Caco-2 (cell line): ENCODE data around the gene DONSON. TPM values are rescaled to one million over a fixed set of nuclear protein-coding genes. Genes with fewer than 3 reads are reported as not detected.
A peak's percentile ranks its signal among the peaks of the same experiment; 100 is the strongest.

Experiments
- BruUV-seq: library from RNA; stranded (reverse); fragments of 400-500 nt; replicated peaks from 2 replicates; lab custom pipeline; 2021; lab: Mats Ljungman, UMichigan
- CTCF ChIA-PET: fragments of 300-600 bp; sonication (Branson Sonifier 250); formaldehyde crosslinking; loops from one replicate; lab custom pipeline; 2022; ENCODE audit warnings: antibody characterized with exemption; lab: Charles Lee
- POLR2A ChIA-PET: fragments of 300-600 bp; sonication (Branson Sonifier 250); formaldehyde crosslinking; loops from one replicate; lab custom pipeline; 2022; ENCODE audit warnings: antibody characterized with exemption; lab: Charles Lee
- DNase-seq, 2 experiments: peaks; one replicate each; pipeline versions ENCODE4 v3.0.0 to v3.0.0-alpha.2; 2020 to 2022
- H3K27me3 ChIP-seq: replicated peaks from 2 replicates; pipeline ENCODE4 v1.6.0; 2011; ENCODE audit warnings: low read length; ENCODE audit not compliant: control insufficient read depth, insufficient read depth
- H3K36me3 ChIP-seq: 2 replicates; pipeline ENCODE4 v1.5.1; 2011; ENCODE audit warnings: low read length; ENCODE audit not compliant: control insufficient read depth, insufficient read depth
- H3K4me1 ChIP-seq: fragments of 250-450 bp; sonication (Bioruptor Pico); 2 replicates; pipeline ENCODE4 v1.5.1; 2020; ENCODE audit warnings: mild to moderate bottlenecking
- H3K4me3 ChIP-seq: 2 replicates; pipeline ENCODE4 v1.5.1; 2011; ENCODE audit warnings: low read depth, mild to moderate bottlenecking, control low read depth, low read length
- H3K9me3 ChIP-seq: fragments of 250-450 bp; sonication (Bioruptor Pico); 2 replicates; pipeline ENCODE4 v1.5.1; 2020; ENCODE audit warnings: mild to moderate bottlenecking, moderate library complexity
- H3K27ac Mint-ChIP-seq: one replicate; pipeline ENCODE4 v1.8.0; 2022; ENCODE audit warnings: mixed read lengths; ENCODE audit not compliant: unreplicated experiment
- H3K27me3 Mint-ChIP-seq: one replicate; pipeline ENCODE4 v1.8.0; 2022; ENCODE audit warnings: mixed read lengths; ENCODE audit not compliant: insufficient read depth, unreplicated experiment
- H3K36me3 Mint-ChIP-seq: one replicate; pipeline ENCODE4 v1.8.0; 2022; ENCODE audit warnings: mild to moderate bottlenecking, mixed read lengths; ENCODE audit not compliant: insufficient read depth, unreplicated experiment
- H3K4me1 Mint-ChIP-seq: one replicate; pipeline ENCODE4 v1.8.0; 2022; ENCODE audit warnings: low read depth, mixed read lengths; ENCODE audit not compliant: unreplicated experiment
- H3K4me3 Mint-ChIP-seq: one replicate; pipeline ENCODE4 v1.8.0; 2022; ENCODE audit warnings: mild to moderate bottlenecking, moderate library complexity, mixed read lengths; ENCODE audit not compliant: unreplicated experiment
- H3K9me3 Mint-ChIP-seq: one replicate; pipeline ENCODE4 v1.8.0; 2022; ENCODE audit warnings: mixed read lengths; ENCODE audit not compliant: unreplicated experiment
- CTCF ChIP-seq, 2 experiments: fragments of 200-600 bp in 1 of 2; IDR thresholded peaks; 1 replicate in 1 of 2; 2 replicates in 1 of 2; pipeline versions ENCODE4 v1.5.1 to v1.8.0; 2011 to 2022; ENCODE audit warnings: antibody characterized with exemption in 1 of 2, control low read depth in 1 of 2, inconsistent platforms in 1 of 2, low read depth in 1 of 2, low read length in 1 of 2, mild to moderate bottlenecking in 1 of 2, moderate library complexity in 1 of 2; ENCODE audit not compliant: insufficient read depth in 1 of 2, severe bottlenecking in 1 of 2, unreplicated experiment in 1 of 2
- intact Hi-C: fragments of 100-400 bp; cut with micrococcal nuclease; formaldehyde crosslinking; loops from one replicate; pipeline ENCODE4 v1.10.0; 2022; ENCODE audit not compliant: unreplicated experiment
- total RNA-seq: library from RNA; stranded (reverse); gene quantifications from 2 replicates; pipeline ENCODE4 v1.2.3, GENCODE V29; 2022

Gene DONSON
- total RNA-seq, 1 experiment from 2014 or later: 36.2 TPM

DNA sequence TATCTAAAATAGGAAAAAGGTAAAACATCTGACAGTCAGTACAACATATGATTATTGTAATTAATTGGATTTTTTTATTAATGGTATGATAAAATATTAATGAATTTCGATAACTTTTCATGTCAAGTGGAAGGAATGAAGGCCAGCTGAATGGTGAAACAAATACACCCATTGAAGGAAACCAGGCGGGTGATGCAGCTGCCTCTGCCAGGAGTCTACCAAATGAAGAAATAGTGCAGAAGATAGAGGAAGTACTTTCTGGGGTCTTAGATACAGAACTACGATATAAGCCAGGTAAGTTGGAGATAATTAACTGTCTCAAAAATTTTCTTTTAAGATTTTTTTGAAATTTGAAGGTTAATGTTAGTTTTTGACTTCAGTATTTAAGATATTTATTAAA, 42.4 kb downstream of the DONSON start:
- no peaks in the 10 kb centered on the region for H3K27me3 Mint-ChIP-seq
- H3K4me1 Mint-ChIP-seq: no peaks in the 10 kb centered on the region
- no peaks in the 10 kb centered on the region for H3K9me3 ChIP-seq
- no peak for DNase-seq
- BruUV-seq: no TSS peak
- H3K27ac Mint-ChIP-seq: no peak overlapping the region
- peaks cover 80% of the 10 kb centered on the region for H3K36me3 Mint-ChIP-seq
- ChIA-PET POLR2A (no interaction called here), CTCF (no interaction called here)
- intact Hi-C loops: no loop called here
- peaks cover 12% of the 10 kb centered on the region for H3K4me1 ChIP-seq
- peaks cover 10% of the 10 kb centered on the region for H3K9me3 Mint-ChIP-seq
- H3K27me3 ChIP-seq: no peaks in the 10 kb centered on the region
- H3K36me3 ChIP-seq: peaks cover 5% of the 10 kb centered on the region
- H3K4me3 ChIP-seq: no peak overlapping the region
- H3K4me3 Mint-ChIP-seq: no peak overlapping the region
- no peak for TF ChIP-seq CTCF (IDR thresholded peaks at IDR 0.05; ENCODE audit: insufficient read depth in 1 of 2, low read depth in 1 of 2, low read length in 1 of 2, severe bottlenecking in 1 of 2, unreplicated experiment in 1 of 2)

DNA sequence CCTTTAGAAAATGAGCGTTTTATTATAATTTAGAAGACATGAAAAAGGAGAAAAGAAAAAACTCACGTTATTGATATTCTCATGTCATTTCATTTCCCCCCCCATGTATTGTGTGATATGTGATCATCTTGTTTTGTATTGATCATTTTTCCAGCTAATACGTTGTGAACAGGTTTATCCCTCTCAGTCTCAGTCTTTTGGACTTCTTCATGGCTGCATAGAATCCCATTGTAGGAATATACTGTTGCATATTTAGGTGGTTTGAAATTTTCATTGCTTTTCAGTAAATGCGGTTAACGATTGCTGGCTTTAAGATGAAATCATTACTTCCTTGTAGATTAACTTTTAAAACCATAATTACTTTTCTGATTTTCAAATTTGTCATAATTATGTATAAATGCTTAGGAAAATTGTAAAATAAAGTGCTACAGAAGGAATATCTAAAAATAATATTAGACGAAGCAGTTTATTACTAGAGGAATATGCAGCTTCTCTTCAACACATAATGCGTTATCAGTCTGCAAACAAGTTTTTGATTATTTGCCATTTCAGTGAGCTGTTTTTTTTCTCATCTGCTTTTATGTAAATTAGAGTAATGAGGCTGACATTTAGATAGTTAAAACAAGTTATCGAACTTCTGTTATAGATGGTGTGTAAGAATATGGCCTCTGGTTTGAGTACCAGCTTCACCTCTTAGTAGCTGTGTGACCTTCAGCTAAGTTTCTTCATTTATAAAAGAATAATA, 43.9 kb downstream of the DONSON start:
- no peaks in the 10 kb centered on the region; the same call in 1 of the 2 replicates for H3K36me3 ChIP-seq
- Mint-ChIP-seq H3K4me1 (peaks cover 9% of the 10 kb centered on the region), H3K36me3 (peaks cover 72% of the 10 kb centered on the region), H3K27me3 (no peaks in the 10 kb centered on the region), H3K4me3 (peak overlapping the region; percentile 82), H3K27ac (peak overlapping the region; percentile 98), H3K9me3 (peaks cover 8% of the 10 kb centered on the region)
- H3K9me3 ChIP-seq: no peaks in the 10 kb centered on the region
- no peak for DNase-seq
- H3K27me3 ChIP-seq: no peaks in the 10 kb centered on the region
- ChIA-PET CTCF (no interaction called here), POLR2A (interaction anchor here (0.9 to 1.1 kb wide), 2 partner anchors 44 to 53 kb away, joined by 3 read pairs; partner anchors contain the start of gene DNAJC28)
- no peak for TF ChIP-seq CTCF (IDR thresholded peaks at IDR 0.05; ENCODE audit: insufficient read depth in 1 of 2, low read depth in 1 of 2, low read length in 1 of 2, severe bottlenecking in 1 of 2, unreplicated experiment in 1 of 2)
- intact Hi-C loops: loop anchor here (5.0 kb wide), 1 partner anchor 63 kb away; no protein-coding TSS in a partner anchor
- H3K4me3 ChIP-seq: peak overlapping the region; percentile 74
- peaks cover 19% of the 10 kb centered on the region for H3K4me1 ChIP-seq
- BruUV-seq: no TSS peak

GRCh38 chr21:33543505-33544129, 44.9 kb downstream of the DONSON start:
- H3K36me3 ChIP-seq: no peaks in the 10 kb centered on the region; the same call in 1 of the 2 replicates
- intact Hi-C loops: loop anchor here (5.0 kb wide), 1 partner anchor 64 kb away; no protein-coding TSS in a partner anchor
- TF ChIP-seq CTCF (IDR thresholded peaks at IDR 0.05; ENCODE audit: insufficient read depth in 1 of 2, low read depth in 1 of 2, low read length in 1 of 2, severe bottlenecking in 1 of 2, unreplicated experiment in 1 of 2): no peak
- CTCF ChIA-PET: interaction anchor here (0.5 to 1.0 kb wide), 4 partner anchors 29 to 803 kb away, joined by 3 to 7 read pairs (median 4); partner anchors contain the start of gene TMEM50B
- H3K4me3 ChIP-seq: peak overlapping the region; percentile 74
- no peaks in the 10 kb centered on the region for H3K27me3 ChIP-seq
- peaks cover 19% of the 10 kb centered on the region for H3K4me1 ChIP-seq
- Mint-ChIP-seq H3K4me3 (peak overlapping the region; percentile 82), H3K4me1 (peaks cover 9% of the 10 kb centered on the region), H3K36me3 (peaks cover 71% of the 10 kb centered on the region), H3K27ac (peak overlapping the region; percentile 98), H3K27me3 (no peaks in the 10 kb centered on the region), H3K9me3 (no peaks in the 10 kb centered on the region)
- BruUV-seq: no TSS peak
- peak in 1 of 2 experiments; percentile 79 for DNase-seq
- POLR2A ChIA-PET: interaction anchor here (0.5 to 1.0 kb wide), 8 partner anchors 45 to 1265 kb away, joined by 3 to 13 read pairs (median 6); partner anchors contain the start of genes DONSON and TMEM50B
- H3K9me3 ChIP-seq: no peaks in the 10 kb centered on the region
